CD4-positive, alpha-beta T cell treated with Interleukin-15 for 1 hour (primary cell): ENCODE results near the gene DLEU7.

Experiments used
- DNase-seq: peaks from one replicate; pipeline ENCODE4 v3.0.0-alpha.2; 2020

The DLEU7 gene

GRCh38 chr13:50843257-50844083 lies at the start of gene DLEU7:
Gene DLEU7 (minus strand): TSS chr13:50843692. CDS start chr13:50843646, 46 bp downstream.
- no peak for DNase-seq

DNA sequence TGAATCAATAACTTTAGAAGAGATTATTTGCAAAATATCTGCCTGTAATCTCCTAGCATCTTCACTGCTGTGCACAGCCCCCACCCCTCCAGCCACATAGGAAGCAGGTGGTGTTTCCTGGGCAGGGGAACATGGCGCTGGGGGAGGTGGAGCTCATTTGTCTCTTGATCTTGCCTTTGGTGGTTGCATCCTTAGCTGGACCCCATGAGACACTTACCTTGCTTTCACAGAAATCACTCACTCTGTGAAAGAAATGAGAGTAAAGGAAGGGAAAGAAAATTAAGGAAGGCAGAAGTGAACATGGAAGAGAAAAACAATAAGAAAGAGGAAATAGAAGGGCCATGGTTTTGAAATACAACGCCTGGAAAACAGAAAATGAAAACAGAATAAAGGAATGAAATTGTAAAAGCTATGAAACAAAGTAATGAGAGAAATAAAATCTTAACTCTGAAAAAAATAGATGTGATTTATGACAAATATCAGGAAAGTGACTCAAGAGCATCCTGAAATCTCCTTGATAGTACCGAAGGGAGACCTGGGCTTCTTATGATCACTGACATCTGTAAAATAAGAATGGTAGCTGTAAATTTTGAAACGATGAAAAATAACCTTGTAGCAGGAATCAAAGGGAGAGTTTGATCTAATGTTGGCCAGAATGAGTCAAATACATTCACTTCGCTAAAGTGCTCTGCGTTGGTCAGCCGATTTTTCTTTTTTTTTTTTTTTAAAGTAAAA lies 48.9 kb upstream of the DLEU7 start:
- DNase-seq, result peak; percentile 41

DNA sequence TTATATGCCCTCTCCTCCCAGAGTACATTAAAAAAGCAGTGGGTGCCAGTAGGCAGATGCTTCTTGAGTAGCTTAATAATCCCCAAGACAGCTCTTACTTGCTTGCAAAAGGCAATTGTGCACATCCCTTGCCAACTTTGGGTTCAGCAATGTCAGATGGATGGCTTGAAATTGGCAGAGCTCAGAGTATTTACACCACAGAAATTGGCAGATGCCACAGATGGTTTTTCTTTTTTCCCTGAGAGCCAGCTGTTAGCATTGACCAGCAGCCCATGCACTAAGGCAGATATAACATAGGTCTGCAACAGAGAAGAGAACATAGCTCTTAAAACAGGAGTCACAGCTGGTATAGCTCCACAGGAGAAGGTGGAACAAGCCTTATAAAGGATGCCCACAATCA lies 47.7 kb upstream of the DLEU7 start:
- no peak for DNase-seq

- no peak for DNase-seq
Observed at GRCh38 chr13:50889317-50889716, 45.8 kb upstream of the DLEU7 start.

DNA sequence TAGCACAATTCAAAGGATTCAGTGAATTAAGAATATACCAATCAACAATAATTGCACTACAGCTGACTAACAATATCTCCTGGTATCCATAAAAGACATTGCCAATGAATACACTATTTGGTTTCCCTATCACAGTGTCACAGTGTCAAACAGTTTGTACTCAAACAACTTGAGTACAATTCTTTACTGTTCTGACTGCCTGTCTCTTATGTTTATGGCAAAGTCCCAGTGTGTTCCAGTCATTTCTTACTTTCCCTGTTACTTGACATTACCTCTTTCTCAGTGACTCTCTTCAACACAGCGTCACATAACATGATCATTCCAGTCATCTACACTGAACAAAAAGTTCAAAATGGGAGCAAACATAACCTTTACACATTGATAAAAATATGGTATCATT lies 44.9 kb upstream of the DLEU7 start:
- no peak for DNase-seq

- no peak for DNase-seq
Observed at GRCh38 chr13:50887151-50887550, 43.7 kb upstream of the DLEU7 start.

DNA sequence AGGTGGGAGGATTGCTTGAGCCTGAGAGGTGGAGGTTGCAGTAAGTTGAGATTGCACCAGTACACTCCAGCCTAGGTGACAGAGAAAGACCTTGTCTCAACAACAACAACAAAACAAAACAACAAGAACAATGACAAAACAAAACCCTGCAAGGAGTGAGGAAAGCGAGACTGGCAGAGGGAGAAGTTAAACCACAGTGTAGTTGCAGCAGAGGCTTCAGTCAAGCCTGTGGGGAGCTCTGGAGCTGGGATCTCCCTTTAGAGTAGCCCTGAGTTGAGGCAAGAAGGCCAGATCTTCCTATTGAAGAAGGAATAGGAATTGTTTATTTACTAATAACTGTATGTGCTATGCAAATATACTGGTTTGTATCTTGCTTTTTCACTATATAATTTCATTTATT lies 40.8 kb upstream of the DLEU7 start:
- no peak for DNase-seq

DNA sequence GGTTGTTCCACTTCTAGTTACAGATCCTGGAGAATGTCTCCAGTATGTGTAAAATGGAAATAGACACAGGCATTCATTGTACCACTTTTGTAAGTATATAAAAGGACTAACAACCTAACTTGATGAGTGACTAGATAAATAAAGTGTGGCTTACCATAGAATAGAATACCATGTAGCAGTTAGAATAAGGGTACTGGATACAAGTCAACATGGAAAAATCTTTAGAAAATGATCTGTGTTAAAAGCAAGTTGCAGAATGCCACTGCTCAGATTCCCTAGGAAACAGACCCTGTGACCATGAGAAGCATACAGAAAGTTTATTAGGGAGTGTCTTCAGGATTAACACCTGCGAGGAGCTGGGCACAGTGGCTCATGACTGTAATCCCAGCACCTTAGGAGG lies 40.2 kb upstream of the DLEU7 start:
- DNase-seq, result no peak

DNA sequence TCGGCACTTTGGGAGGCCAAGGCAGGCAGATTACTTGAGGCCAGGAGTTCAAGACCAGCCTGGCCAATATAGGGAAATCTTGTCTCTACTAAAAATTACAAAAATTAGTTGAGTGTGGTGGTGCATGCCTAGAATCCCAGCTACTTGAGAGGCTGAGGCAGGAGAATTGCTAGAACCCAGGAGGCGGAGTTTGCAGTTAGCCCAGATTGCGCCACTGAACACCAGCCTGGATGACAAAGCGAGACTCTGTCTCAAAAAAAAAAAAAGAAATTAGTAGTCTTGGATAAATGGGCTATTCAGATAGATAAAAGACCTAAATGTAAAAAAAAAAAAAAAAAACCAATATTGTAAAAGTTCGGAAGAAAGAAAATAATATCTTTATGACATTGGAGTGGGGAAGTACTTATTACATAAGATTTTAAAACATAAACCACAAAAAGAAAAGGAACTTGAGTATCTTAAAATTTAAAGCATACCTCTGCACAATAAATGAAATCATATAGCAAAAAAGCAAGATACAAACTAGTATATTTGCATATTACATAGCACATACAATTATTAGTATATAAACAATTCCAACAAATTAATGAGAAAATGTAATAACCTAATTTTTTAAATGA lies 39.4 kb upstream of the DLEU7 start:
- no peak for DNase-seq

- DNase-seq, result no peak
Observed at GRCh38 chr13:50873991-50874390, 30.5 kb upstream of the DLEU7 start.

- no peak for DNase-seq
Observed at GRCh38 chr13:50873467-50873866, 30.0 kb upstream of the DLEU7 start.

- no peak for DNase-seq
Observed at GRCh38 chr13:50871405-50871804, 27.9 kb upstream of the DLEU7 start.

GRCh38 chr13:50867637-50867945 lies 24.1 kb upstream of the DLEU7 start:
- DNase-seq, result no peak

- no peak for DNase-seq
Observed at GRCh38 chr13:50866817-50867636, 23.5 kb upstream of the DLEU7 start.

DNA sequence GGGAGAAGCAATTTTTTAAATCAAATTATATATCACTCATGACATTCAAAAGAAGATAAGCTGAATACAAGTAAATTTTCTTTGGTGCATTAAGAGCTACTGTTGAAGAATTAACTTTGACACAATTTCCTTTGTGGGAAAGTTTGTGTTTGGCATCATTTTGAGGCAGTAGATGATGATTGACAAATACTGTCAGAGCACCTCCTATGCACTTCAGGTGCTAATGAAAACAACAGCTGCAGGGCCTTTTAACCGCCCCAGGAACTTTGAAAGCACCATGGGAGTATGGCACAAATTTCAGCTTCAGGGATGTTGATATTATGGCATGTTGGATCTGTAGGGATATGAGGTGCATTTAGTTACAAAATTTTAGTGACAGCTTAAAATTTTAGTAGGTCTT lies 21.0 kb upstream of the DLEU7 start:
- no peak for DNase-seq

GRCh38 chr13:50855681-50856080 lies 12.2 kb upstream of the DLEU7 start:
- DNase-seq, result no peak

GRCh38 chr13:50850445-50850844 lies 7.0 kb upstream of the DLEU7 start:
- DNase-seq, result no peak

GRCh38 chr13:50847501-50847900 lies 4.0 kb upstream of the DLEU7 start:
- no peak for DNase-seq

DNA sequence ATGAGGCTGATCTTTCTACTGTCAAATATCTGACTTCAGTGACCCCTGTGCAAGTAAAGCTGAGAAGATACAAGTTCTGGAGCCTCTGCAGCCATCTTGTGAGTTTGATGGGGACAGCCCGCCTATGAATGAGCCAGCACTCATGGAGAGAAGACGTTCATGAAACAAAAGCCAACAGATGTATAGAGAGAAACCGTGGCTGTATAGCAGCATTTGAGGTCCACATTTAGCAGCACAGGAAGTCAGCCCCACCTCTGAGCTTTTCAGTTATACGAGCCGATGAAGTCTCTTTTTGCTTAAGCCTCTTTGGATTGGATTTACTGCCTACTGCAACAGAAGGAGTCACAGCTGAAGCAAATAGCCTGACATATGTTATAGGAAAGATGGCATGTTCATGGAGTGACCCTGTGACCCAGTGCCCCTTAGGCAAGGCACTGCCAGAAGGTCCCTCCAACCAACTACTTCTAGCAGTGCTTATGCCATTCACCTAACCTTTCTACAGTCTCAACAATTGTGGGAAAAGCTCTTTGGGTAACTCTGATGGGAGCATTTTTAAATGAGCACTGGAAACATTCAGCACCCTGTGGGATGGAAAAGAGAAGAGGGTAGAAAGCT lies 3.5 kb upstream of the DLEU7 start:
- DNase-seq, result no peak

DNA sequence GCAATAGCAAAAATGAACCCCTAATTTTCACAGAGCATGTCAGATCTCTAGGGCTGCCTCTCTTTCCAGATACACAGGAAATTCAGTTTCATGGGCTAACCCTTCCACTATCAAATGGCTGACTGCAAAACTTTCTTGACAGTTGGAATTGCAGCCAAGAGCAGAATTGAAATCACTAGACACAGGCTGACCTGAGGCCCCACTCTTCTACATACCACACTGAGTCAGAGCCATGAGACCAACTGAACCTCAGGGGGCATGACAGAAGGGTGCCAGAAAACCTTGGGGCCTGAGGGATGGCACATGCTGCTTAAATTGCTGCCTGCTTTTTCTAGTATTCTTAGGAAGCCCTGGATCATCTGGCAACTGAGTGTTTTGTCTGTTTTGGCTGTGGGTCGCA lies 1.7 kb upstream of the DLEU7 start:
- no peak for DNase-seq

DNA sequence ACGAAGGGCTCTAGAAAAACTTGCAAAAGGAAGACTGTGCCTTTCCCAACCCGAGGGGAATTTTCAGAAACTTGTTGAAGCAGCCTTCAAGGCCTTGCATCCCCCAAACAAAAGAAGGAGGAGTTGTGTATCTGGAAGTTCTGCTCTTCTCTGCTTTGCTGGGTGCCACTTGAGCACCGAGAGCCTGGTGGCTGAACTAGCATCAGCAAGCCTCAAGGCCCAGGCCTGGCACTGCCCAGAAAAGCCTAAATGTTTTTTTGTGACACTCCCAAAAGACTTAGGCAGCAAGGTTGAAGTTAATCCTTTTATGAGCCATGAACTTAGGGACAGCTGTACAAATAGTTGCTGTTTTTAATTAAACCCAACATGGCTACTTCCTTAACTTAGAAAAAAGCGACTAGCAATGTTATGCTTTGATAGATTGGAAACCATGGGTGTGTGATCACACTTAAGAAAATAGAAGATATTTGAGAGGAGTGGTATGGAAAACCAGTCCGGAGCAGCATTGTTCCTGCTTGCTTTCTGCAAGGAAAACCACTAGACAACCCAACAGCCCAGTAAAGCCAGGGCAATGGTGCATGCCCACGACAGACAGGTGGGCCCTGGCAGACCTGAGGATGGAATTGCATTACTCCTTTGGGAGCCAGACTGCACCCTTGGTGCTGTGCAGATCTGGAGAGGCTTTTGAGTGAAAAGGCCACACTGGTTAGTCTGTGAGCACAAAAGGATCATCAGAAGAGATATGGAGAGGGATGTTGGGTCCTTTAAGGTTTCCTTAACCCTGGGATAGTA lies 788 bp upstream of the DLEU7 start:
- no peak for DNase-seq

- DNase-seq, result no peak
Observed at GRCh38 chr13:50842990-50843256, 569 bp downstream of the DLEU7 start.
